HCT116 (cell line): ENCODE results near the gene TPK1. TPM values are rescaled to one million over a fixed set of nuclear protein-coding genes. Genes with fewer than 3 reads are reported as not detected.

Experiments
- ATAC-seq: fragments of 200-7000 bp; cut with Tn5 transposase; 2 replicates; pipeline ENCODE4 v1.9.1; 2020; ENCODE audit warnings: mild to moderate bottlenecking, moderate library complexity
- BruUV-seq: library from RNA; stranded (reverse); fragments of 400-500 nt; replicated peaks from 2 replicates; lab custom pipeline; 2021; lab: Mats Ljungman, UMichigan
- CTCF ChIA-PET: fragments of 300-600 bp; sonication (Branson Sonifier 250); formaldehyde crosslinking; loops from one replicate; lab custom pipeline; 2021; ENCODE audit warnings: antibody characterized with exemption; lab: Charles Lee
- POLR2A ChIA-PET: fragments of 300-600, 350-600 bp; sonication (Branson Sonifier 250); formaldehyde crosslinking; loops from one replicate; lab custom pipeline; 2021; ENCODE audit warnings: antibody characterized with exemption; lab: Charles Lee
- RAD21 ChIA-PET, 2 experiments: fragments of 300-600 bp; sonication (Branson Sonifier 250); formaldehyde crosslinking; loops; one replicate each; lab custom pipeline; 2023; ENCODE audit warnings: low total read pairs in 2 of 2; ENCODE audit not compliant: uncharacterized antibody in 2 of 2, unreplicated experiment in 2 of 2, low non-redundant PET in 1 of 2; lab: Charles Lee
- DNase-seq: peaks from one replicate; pipeline ENCODE4 v3.0.0-alpha.2; 2010; ENCODE audit warnings: low read depth, low spot score
- H2AFZ ChIP-seq: fragments of 200-600 bp; shearing (Covaris generic), sonication (generic); 2 replicates; pipeline ENCODE4 v1.6.1; 2017; ENCODE audit warnings: low read depth, mixed run types, mixed read lengths, antibody characterized with exemption, low read length; ENCODE audit not compliant: poor library complexity, severe bottlenecking
- H3K27ac ChIP-seq: 2 replicates; pipeline ENCODE4 v1.5.1; 2012; ENCODE audit warnings: low read depth, low read length
- H3K27me3 ChIP-seq: fragments of 200-600 bp; sonication (generic); 2 replicates; pipeline ENCODE4 v1.6.1; 2016; ENCODE audit warnings: mixed run types, low read length, mixed read lengths; ENCODE audit not compliant: insufficient read depth
- H3K36me3 ChIP-seq, 2 experiments: fragments of 200-500 bp in 1 of 2; fragments of 200-600 bp in 1 of 2; sonication (Bioruptor generic) in 1 of 2; sonication (generic) in 1 of 2; 2 replicates each; pipeline versions ENCODE4 v1.5.1 to v1.6.1; 2014 to 2016; ENCODE audit warnings: low read length in 2 of 2, inconsistent platforms in 1 of 2, mixed read lengths in 1 of 2, mixed run types in 1 of 2; ENCODE audit not compliant: insufficient read depth in 2 of 2, control insufficient read depth in 1 of 2
- H3K4me1 ChIP-seq, 2 experiments: fragments of 200-600 bp in 1 of 2; sonication (generic) in 1 of 2; 2 replicates each; pipeline versions ENCODE4 v1.5.1 to v1.6.1; 2012 to 2017; ENCODE audit warnings: low read length in 2 of 2, inconsistent platforms in 1 of 2, mild to moderate bottlenecking in 1 of 2, mixed read lengths in 1 of 2, mixed run types in 1 of 2, moderate library complexity in 1 of 2; ENCODE audit not compliant: insufficient read depth in 2 of 2, control insufficient read depth in 1 of 2
- H3K4me2 ChIP-seq: fragments of 200-600 bp; sonication (generic); 2 replicates; pipeline ENCODE4 v1.6.1; 2017; ENCODE audit warnings: mixed run types, low read length, mixed read lengths
- H3K4me3 ChIP-seq, 2 experiments: fragments of 200-600 bp in 1 of 2; sonication (generic) in 1 of 2; replicated peaks in 1 of 2; 2 replicates each; pipeline ENCODE4 v1.5.1; 2011 to 2016; ENCODE audit warnings: low read length in 2 of 2, control low read depth in 1 of 2, low read depth in 1 of 2, mild to moderate bottlenecking in 1 of 2, mixed read lengths in 1 of 2, mixed run types in 1 of 2
- H3K79me2 ChIP-seq: fragments of 200-600 bp; sonication (generic); 2 replicates; pipeline ENCODE4 v1.6.1; 2017; ENCODE audit warnings: mild to moderate bottlenecking, mixed run types, low read length, moderate library complexity, mixed read lengths; ENCODE audit not compliant: insufficient read depth
- H3K9ac ChIP-seq: fragments of 200-600 bp; sonication (generic); 2 replicates; pipeline ENCODE4 v1.6.1; 2016; ENCODE audit warnings: low read length, mixed read lengths
- H3K9me2 ChIP-seq: fragments of 200-600 bp; sonication (generic), shearing (Covaris generic); 2 replicates; pipeline ENCODE4 v1.6.1; 2017; ENCODE audit warnings: mixed run types, mild to moderate bottlenecking, moderate library complexity; ENCODE audit not compliant: insufficient read depth
- H3K9me3 ChIP-seq, 2 experiments: fragments of 200-500 bp in 1 of 2; fragments of 200-600 bp in 1 of 2; sonication (Bioruptor generic) in 1 of 2; sonication (generic) in 1 of 2; 2 replicates each; pipeline ENCODE4 v1.6.1; 2014 to 2017; ENCODE audit warnings: low read length in 2 of 2, mixed read lengths in 2 of 2, inconsistent platforms in 1 of 2, low read depth in 1 of 2, mild to moderate bottlenecking in 1 of 2, mixed run types in 1 of 2, moderate library complexity in 1 of 2; ENCODE audit not compliant: control insufficient read depth in 1 of 2, insufficient read depth in 1 of 2
- H4K20me1 ChIP-seq: fragments of 200-600 bp; sonication (generic), shearing (Covaris generic); 2 replicates; pipeline ENCODE4 v1.6.1; 2017; ENCODE audit warnings: mixed run types, mild to moderate bottlenecking, moderate library complexity; ENCODE audit not compliant: insufficient read depth
- ATF3 ChIP-seq: IDR thresholded peaks from 2 replicates; pipeline ENCODE4 v1.6.1; 2012
- CBX3 ChIP-seq: IDR thresholded peaks from 2 replicates; pipeline ENCODE4 v1.6.1; 2012; ENCODE audit warnings: low read depth
- ELF1 ChIP-seq: IDR thresholded peaks from 2 replicates; pipeline ENCODE4 v1.6.1; 2012; ENCODE audit warnings: low read depth, borderline replicate concordance
- EZH2 ChIP-seq: fragments of 200-600 bp; sonication (generic); IDR thresholded peaks from 2 replicates; pipeline ENCODE4 v1.6.1; 2017; ENCODE audit warnings: antibody characterized with exemption, mixed run types
- EZH2phosphoT487 ChIP-seq: fragments of 200-600 bp; IDR thresholded peaks from 2 replicates; pipeline ENCODE4 v1.6.1; 2018; ENCODE audit warnings: antibody characterized with exemption, borderline replicate concordance
- FOSL1 ChIP-seq: IDR thresholded peaks from 2 replicates; pipeline ENCODE4 v1.6.1; 2012; ENCODE audit warnings: low read depth
- POLR2AphosphoS5 ChIP-seq: IDR thresholded peaks from 2 replicates; pipeline ENCODE4 v1.6.1; 2011; ENCODE audit warnings: mild to moderate bottlenecking, low read depth, low read length, moderate library complexity
- SP1 ChIP-seq: IDR thresholded peaks from 2 replicates; pipeline ENCODE4 v1.6.1; 2012; ENCODE audit warnings: low read depth
- SRF ChIP-seq: IDR thresholded peaks from 2 replicates; pipeline ENCODE4 v1.6.1; 2012; ENCODE audit warnings: low read depth
- ZFX ChIP-seq: fragments of 450-650 bp; IDR thresholded peaks from 2 replicates; pipeline ENCODE4 v1.6.1; 2017
- intact Hi-C: fragments of 100-400 bp; cut with micrococcal nuclease; formaldehyde crosslinking; loops from 2 replicates; pipeline ENCODE4 v1.10.0; 2022
- total RNA-seq: library from RNA; stranded (reverse); gene quantifications from one replicate; pipeline ENCODE4 v1.2.1, GENCODE V29; 2021; ENCODE audit not compliant: unreplicated experiment
- TF ChIP-seq, protein P1 (sequence below): IDR thresholded peaks from 2 replicates; pipeline ENCODE4 v1.6.1; 2011; ENCODE audit warnings: mild to moderate bottlenecking, low read length, moderate library complexity; ENCODE audit not compliant: insufficient replicate concordance; ENCODE audit errors: extremely low read depth

The TPK1 gene
- total RNA-seq, 1 experiment from 2014 or later, result 5.4 TPM

DNA sequence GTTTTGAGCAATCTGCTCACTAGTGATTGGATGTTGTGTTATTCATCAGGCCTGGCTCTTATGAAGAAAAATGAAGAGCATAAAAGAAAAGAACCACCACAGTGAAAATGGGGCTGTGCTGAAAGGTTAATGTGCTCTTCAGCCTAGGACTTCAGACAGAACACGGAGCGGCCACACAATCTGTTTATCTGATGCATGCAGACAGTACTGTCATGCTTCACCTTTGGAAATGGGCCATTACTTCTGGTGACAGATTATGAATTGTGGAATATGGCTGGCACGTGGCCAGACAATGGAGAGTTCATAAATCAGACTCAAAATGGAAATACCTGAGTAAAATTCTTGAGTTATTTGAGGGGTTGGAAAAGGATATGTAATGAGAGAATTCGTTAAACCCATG, 346.3 kb downstream of the TPK1 start:
- Histone ChIP-seq H4K20me1 (no peaks in the 10 kb centered on the region), H3K79me2 (no peaks in the 10 kb centered on the region), H3K36me3 (no peaks in the 10 kb centered on the region), H3K27ac (no peak overlapping the region), H3K27me3 (no peaks in the 10 kb centered on the region), H3K4me3 (no peak overlapping the region), H3K9ac (no peak overlapping the region)
- ChIA-PET RAD21 (no interaction called here), POLR2A (no interaction called here), CTCF (no interaction called here)
- intact Hi-C loops, result no loop called here
- ATAC-seq (no peak), DNase-seq (no peak)
- no TSS peak for BruUV-seq
- TF ChIP-seq ELF1, result no peak
- TF ChIP-seq SRF, result no peak
- TF ChIP-seq ATF3, result no peak
- TF ChIP-seq POLR2AphosphoS5, result no peak
- no peak for TF ChIP-seq ZFX
- TF ChIP-seq, all 23 proteins: peak for 0
- Histone ChIP-seq H3K9me2 (no peaks in the 10 kb centered on the region), H3K4me1 (no peaks in the 10 kb centered on the region), H3K9me3 (peaks cover 0 to 3% of the 10 kb centered on the region in 2 experiments; a peak in 1 of 4 replicates), H3K4me2 (no peak overlapping the region), H2AFZ (no peak overlapping the region)

DNA sequence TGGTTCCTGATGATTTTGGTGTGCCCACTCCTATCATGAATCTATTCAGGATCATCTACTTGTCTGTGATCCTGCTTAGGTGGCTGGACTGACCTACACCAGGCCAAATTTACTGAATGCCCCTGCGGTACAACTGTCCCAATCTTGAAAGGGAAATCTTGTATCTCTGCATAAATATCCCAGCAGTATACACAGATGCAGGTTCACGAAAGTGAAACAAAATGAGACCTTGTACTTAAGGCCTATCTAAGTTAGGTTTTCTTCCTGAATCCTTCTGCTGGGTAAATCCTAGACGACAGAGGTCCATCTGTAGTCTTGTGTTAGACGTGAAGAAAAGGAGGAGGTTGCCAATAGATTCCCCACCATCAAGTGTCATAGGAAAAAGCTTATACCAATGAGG, 346.9 kb downstream of the TPK1 start:
- H2AFZ ChIP-seq, result no peak overlapping the region
- no peak overlapping the region for H3K4me2 ChIP-seq
- no peaks in the 10 kb centered on the region for H3K4me1 ChIP-seq
- H3K9me2 ChIP-seq, result no peaks in the 10 kb centered on the region
- intact Hi-C loops, result no loop called here
- POLR2A ChIA-PET, result no interaction called here
- H3K27ac ChIP-seq, result no peak overlapping the region
- H3K36me3 ChIP-seq, result no peaks in the 10 kb centered on the region
- no peaks in the 10 kb centered on the region for H3K79me2 ChIP-seq
- H3K9me3 ChIP-seq, result no peaks in the 10 kb centered on the region
- CTCF ChIA-PET, result no interaction called here
- no peak for TF ChIP-seq CBX3
- TF ChIP-seq, protein P1, sequence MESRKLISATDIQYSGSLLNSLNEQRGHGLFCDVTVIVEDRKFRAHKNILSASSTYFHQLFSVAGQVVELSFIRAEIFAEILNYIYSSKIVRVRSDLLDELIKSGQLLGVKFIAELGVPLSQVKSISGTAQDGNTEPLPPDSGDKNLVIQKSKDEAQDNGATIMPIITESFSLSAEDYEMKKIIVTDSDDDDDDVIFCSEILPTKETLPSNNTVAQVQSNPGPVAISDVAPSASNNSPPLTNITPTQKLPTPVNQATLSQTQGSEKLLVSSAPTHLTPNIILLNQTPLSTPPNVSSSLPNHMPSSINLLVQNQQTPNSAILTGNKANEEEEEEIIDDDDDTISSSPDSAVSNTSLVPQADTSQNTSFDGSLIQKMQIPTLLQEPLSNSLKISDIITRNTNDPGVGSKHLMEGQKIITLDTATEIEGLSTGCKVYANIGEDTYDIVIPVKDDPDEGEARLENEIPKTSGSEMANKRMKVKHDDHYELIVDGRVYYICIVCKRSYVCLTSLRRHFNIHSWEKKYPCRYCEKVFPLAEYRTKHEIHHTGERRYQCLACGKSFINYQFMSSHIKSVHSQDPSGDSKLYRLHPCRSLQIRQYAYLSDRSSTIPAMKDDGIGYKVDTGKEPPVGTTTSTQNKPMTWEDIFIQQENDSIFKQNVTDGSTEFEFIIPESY, result no peak
- TF ChIP-seq EZH2phosphoT487, result no peak
- TF ChIP-seq FOSL1, result no peak
- no peak for TF ChIP-seq SP1
- no peak for TF ChIP-seq EZH2
- no peak for TF ChIP-seq ELF1
- H3K4me3 ChIP-seq, result no peak overlapping the region
- RAD21 ChIA-PET, result no interaction called here
- DNase-seq (no peak), ATAC-seq (no peak)
- no peak overlapping the region for H3K9ac ChIP-seq
- H4K20me1 ChIP-seq, result no peaks in the 10 kb centered on the region
- no TSS peak for BruUV-seq
- no peaks in the 10 kb centered on the region for H3K27me3 ChIP-seq
